Spleen (tissue), 11 donors: ENCODE measurements around the gene RUNDC1. TPM values are rescaled to one million over a fixed set of nuclear protein-coding genes. Genes with fewer than 3 reads are reported as not detected.

Experiments used
- DNase-seq: peaks from one replicate; pipeline ENCODE4 v3.0.0-alpha.2; 2020
- H3K27ac ChIP-seq, 8 donors: fragments of 200-600 bp; sonication (generic) in 7 of 8; 1 replicate in 4 of 8; 2 replicates in 4 of 8; pipeline versions ENCODE4 v1.5.0 to v1.8.0; 2016 to 2021; ENCODE audit warnings: inconsistent platforms in 4 of 8, mild to moderate bottlenecking in 4 of 8, moderate library complexity in 1 of 8
- H3K27me3 ChIP-seq, 7 donors: fragments of 200-600 bp; sonication (generic) in 6 of 7; replicated peaks in 1 of 7; 1 replicate in 4 of 7; 2 replicates in 3 of 7; pipeline versions ENCODE4 v1.5.0 to v1.8.0; 2016 to 2021; ENCODE audit warnings: inconsistent platforms in 3 of 7, mild to moderate bottlenecking in 1 of 7
- H3K36me3 ChIP-seq, 6 donors: fragments of 200-600 bp; sonication (generic) in 5 of 6; 1 replicate in 4 of 6; 2 replicates in 2 of 6; pipeline versions ENCODE4 v1.5.0 to v1.8.0; 2016 to 2021; ENCODE audit warnings: inconsistent platforms in 2 of 6
- H3K4me1 ChIP-seq, 6 donors: fragments of 200-600 bp; sonication (generic) in 5 of 6; 1 replicate in 3 of 6; 2 replicates in 3 of 6; pipeline versions ENCODE4 v1.5.0 to v1.8.0; 2016 to 2021; ENCODE audit warnings: inconsistent platforms in 3 of 6
- H3K4me3 ChIP-seq, 8 donors: fragments of 200-600 bp; sonication (generic) in 7 of 8; 1 replicate in 4 of 8; 2 replicates in 4 of 8; pipeline versions ENCODE4 v1.5.0 to v1.8.0; 2016 to 2021; ENCODE audit warnings: inconsistent platforms in 4 of 8, mild to moderate bottlenecking in 4 of 8, moderate library complexity in 2 of 8
- H3K9me3 ChIP-seq, 8 donors: fragments of 200-600 bp; sonication (generic) in 7 of 8; 1 replicate in 4 of 8; 2 replicates in 4 of 8; pipeline versions ENCODE4 v1.5.0 to v1.8.0; 2016 to 2021; ENCODE audit warnings: inconsistent platforms in 4 of 8
- POLR2A ChIP-seq, 3 donors: fragments of 450-650 bp; IDR thresholded peaks; one replicate each; pipeline ENCODE4 v1.5.1; 2017; ENCODE audit warnings: antibody characterized with exemption in 3 of 3, mild to moderate bottlenecking in 1 of 3
- POLR2AphosphoS5 ChIP-seq, 3 donors: sonication (generic); formaldehyde crosslinking; IDR thresholded peaks; one replicate each; pipeline ENCODE4 v1.5.1; 2017; ENCODE audit warnings: antibody characterized with exemption in 3 of 3
- WGBS, 5 donors: extraction: QIAGEN DNeasy Blood & Tissue Kit in 3 of 5; methylation state at CpG; one replicate each; pipeline versions ENCODE4 v1.1.5 to v1.1.7; 2013 to 2018; 5-methylcytosine and 5-hydroxymethylcytosine counted together
- intact Hi-C: fragments of 100-400 bp; cut with DNase I; formaldehyde crosslinking; loops from one replicate; pipeline ENCODE4 v1.15.0; 2023; ENCODE audit warnings: low total_unique reads
- polyA plus RNA-seq, 3 donors: library from polyadenylated mRNA; stranded (reverse); fragments of 200-250 nt; gene quantifications; one replicate each; pipeline ENCODE4 v1.2.1, GENCODE V29; 2013
- total RNA-seq, 7 donors: library from RNA; depleted of rRNA in 3 of 7; stranded (reverse); fragments of >200 nt in 3 of 7; fragmentation: NEBNext Ultra II Directional in 4 of 7; extraction: Animal tissue kit (Norgen Biotek cat#: 25700) in 4 of 7; gene quantifications; one replicate each; pipeline versions ENCODE4 v1.1.0 to v1.2.1, GENCODE V29; 2016 to 2021
- TF ChIP-seq, protein P1 (sequence below), 11 experiments: fragments of 200-600 bp in 7 of 11; fragments of 450-650 bp in 4 of 11; sonication (generic) in 4 of 11; IDR thresholded peaks in 8 of 11; conservative IDR thresholded peaks in 3 of 11; 1 replicate in 7 of 11; 2 replicates in 4 of 11; pipeline versions ENCODE4 v1.4.0 to v1.8.0; 2016 to 2021; ENCODE audit warnings: antibody characterized with exemption in 11 of 11, inconsistent platforms in 4 of 11, mild to moderate bottlenecking in 1 of 11
- donor health status: healthy with polysubstance abuse.
- donor health status: DM: no; HTN: no; CAD: no; lungs with moderate emphysema.
- donor health status: DM: no; HTN: no; CAD: no.
- donor health status: Bipolar disorder and iron deficiency.
- donor health status: healthy.
- donor health status: DM: no; HTN: no; CAD: no.
- donor health status: DM: yes; HTN: yes; CAD: no.

The RUNDC1 gene
- total and polyA plus RNA-seq, 10 donors: 6.7 to 27.9 (median 19.3) TPM

DNA sequence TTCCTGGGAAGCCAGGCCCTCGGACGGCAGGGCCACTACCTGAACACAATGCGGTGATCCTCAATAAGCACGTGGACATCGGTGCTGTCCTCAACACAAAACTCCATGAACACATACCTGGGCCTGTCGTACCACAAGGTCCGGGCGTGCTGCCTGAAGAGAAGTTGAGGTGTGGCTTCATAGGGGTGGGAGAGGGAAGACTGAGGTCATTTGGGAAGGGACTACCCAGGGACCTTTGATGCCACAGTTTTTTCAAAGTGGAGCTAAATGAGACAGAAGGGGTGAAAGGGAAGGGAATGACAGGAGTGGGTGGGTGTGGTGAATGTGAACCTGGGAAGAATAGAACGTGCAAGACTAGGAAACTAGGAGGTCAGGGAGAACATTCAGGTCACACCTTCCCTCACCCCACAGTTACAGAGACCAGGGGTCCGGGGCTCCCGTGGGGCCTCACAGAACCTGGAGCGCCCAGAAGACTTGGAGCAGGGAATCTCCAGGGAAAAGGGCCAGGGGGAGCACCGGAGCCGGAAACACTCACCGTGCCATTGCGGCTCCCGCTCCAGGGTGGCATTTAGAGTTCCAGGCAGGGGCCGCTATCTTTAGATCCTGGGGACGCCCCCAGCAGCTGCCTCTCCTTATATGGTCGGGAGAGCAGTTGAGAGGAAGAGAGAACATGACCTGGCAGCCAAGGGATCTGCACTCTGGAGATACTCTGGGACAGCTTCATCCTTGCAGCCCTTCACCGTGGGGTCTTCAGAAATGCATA, 673 bp upstream of the RUNDC1 start, which contains the start of gene PTGES3L:
Gene PTGES3L (minus strand): TSS at position 570 of the 763 bp plus-strand sequence. CDS start 27 bp downstream, at position 543.
- Histone ChIP-seq H3K27ac (peak within 1 kb of the TSS; percentile 76 to 96 (median 91)), H3K4me3 (peak within 1 kb of the TSS; percentile 81 to 100 (median 97)), H3K27me3 (no peaks in the 10 kb centered on the region), H3K36me3 (peaks cover 0 to 19% (median 0%) of the 10 kb centered on the region in 6 donors), H3K4me1 (peaks cover 22 to 53% (median 44%) of the 10 kb centered on the region in 6 donors), H3K9me3 (no peaks in the 10 kb centered on the region)
- peak; percentile 80 for DNase-seq
- intact Hi-C loops: no loop called here
- TF ChIP-seq POLR2A (IDR thresholded peaks at IDR 0.05): no peak
- TF ChIP-seq, protein P1, sequence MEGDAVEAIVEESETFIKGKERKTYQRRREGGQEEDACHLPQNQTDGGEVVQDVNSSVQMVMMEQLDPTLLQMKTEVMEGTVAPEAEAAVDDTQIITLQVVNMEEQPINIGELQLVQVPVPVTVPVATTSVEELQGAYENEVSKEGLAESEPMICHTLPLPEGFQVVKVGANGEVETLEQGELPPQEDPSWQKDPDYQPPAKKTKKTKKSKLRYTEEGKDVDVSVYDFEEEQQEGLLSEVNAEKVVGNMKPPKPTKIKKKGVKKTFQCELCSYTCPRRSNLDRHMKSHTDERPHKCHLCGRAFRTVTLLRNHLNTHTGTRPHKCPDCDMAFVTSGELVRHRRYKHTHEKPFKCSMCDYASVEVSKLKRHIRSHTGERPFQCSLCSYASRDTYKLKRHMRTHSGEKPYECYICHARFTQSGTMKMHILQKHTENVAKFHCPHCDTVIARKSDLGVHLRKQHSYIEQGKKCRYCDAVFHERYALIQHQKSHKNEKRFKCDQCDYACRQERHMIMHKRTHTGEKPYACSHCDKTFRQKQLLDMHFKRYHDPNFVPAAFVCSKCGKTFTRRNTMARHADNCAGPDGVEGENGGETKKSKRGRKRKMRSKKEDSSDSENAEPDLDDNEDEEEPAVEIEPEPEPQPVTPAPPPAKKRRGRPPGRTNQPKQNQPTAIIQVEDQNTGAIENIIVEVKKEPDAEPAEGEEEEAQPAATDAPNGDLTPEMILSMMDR (IDR thresholded peaks at IDR 0.05 in 8 of 11, conservative IDR thresholded peaks at IDR 0.05 in 3 of 11): no peak
- no peak for TF ChIP-seq POLR2AphosphoS5 (IDR thresholded peaks at IDR 0.05)
- WGBS, 5 donors: 34 to 38% (median 36%) methylated on average over 21 of the region's 21 CpGs

DNA sequence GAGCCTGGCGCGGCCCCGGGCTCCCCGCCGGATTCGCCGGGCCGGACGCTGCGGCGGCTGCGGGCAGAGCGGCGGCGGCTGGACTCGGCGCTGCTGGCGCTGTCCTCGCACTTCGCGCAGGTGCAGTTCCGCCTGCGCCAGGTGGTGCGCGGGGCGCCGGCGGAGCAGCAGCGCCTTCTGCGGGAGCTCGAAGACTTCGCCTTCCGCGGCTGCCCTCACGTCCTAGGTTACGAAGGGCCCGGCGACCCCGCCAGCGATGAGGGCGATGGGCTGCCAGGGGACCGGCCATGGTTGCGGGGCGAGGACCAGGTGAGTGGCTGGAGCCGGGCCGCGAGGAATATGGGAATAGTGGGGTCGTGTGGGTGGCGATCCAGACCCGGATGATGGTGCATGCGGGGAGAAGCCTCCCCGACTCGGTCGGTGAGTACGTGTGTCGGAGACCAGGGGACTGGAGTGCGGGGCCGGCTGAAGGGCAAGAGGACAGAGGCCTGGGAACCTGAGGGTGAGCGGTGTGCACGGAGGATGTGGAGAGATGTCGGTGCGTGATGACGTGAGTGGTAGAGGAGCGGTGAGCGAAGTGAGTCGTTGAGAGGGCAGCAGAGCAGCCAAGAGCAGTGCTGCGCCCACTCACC, 517 bp downstream of the RUNDC1 start:
- intact Hi-C loops: no loop called here
- Histone ChIP-seq H3K36me3 (peaks cover 0 to 27% (median 0%) of the 10 kb centered on the region in 6 donors), H3K4me3 (peak overlapping the region; percentile 81 to 100 (median 97)), H3K4me1 (peaks cover 22 to 65% (median 52%) of the 10 kb centered on the region in 6 donors), H3K9me3 (no peaks in the 10 kb centered on the region), H3K27me3 (no peaks in the 10 kb centered on the region), H3K27ac (peak overlapping the region; percentile 76 to 96 (median 91))
- TF ChIP-seq POLR2A (IDR thresholded peaks at IDR 0.05) (no peak), POLR2AphosphoS5 (IDR thresholded peaks at IDR 0.05) (peak; percentile 6 to 61 (median 41))
- TF ChIP-seq, protein P1 (IDR thresholded peaks at IDR 0.05 in 8 of 11, conservative IDR thresholded peaks at IDR 0.05 in 3 of 11): peak in 6 of 11 experiments; percentile 14 to 40 (median 26)
- peak; percentile 91 for DNase-seq
- WGBS, 5 donors: 1% methylated on average over 38 to 67 of the region's 67 CpGs

DNA sequence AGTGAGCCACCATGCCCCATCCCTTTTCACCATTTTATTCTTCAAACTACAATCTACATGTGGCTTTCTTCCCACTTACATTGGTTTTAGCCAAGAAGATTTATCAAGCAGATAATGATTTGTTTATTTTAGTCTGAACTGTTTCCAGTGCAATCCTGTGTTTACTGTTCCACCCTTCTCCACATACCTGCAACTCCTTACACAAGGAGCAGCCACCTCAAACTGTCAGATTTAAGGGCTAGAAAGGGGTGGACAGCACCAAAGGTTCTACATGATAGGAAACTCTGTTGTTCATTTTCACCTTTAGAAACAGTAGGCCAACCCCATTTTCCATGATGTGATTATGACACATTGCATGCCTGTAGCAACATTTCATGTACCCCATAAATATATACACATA, 1.9 kb downstream of the RUNDC1 start:
- H3K9me3 ChIP-seq: no peaks in the 10 kb centered on the region
- peaks cover 22 to 78% (median 66%) of the 10 kb centered on the region in 6 donors for H3K4me1 ChIP-seq
- TF ChIP-seq, protein P1 (IDR thresholded peaks at IDR 0.05 in 8 of 11, conservative IDR thresholded peaks at IDR 0.05 in 3 of 11): no peak
- TF ChIP-seq POLR2AphosphoS5 (IDR thresholded peaks at IDR 0.05): no peak
- no peak for TF ChIP-seq POLR2A (IDR thresholded peaks at IDR 0.05)
- intact Hi-C loops: no loop called here
- no peak for DNase-seq
- peak overlapping the region in 2 of 8 donors; percentile 23 to 95 for H3K27ac ChIP-seq
- peak overlapping the region in 3 of 8 donors; percentile 96 to 99 (median 98) for H3K4me3 ChIP-seq
- peaks cover 0 to 41% (median 11%) of the 10 kb centered on the region in 6 donors for H3K36me3 ChIP-seq
- no peaks in the 10 kb centered on the region for H3K27me3 ChIP-seq

DNA sequence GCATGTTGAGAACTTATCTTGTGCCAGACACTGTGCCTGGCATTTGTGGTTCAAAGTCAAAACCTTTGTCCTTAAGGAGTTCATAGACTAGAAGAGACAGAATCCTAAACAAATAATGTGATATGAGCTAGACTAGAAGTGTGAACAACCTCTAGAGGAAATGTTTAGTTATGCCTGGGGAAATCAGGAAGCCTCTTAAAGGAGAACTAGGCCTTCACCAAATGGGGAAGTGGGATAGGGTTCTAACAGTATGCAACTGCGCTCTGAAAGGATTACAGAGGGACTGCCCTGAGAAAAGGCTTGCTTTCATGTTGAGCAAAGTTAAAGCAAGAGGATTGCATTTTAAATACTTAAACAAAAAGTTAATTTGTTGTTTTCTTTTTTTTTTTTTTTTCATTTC, 4.9 kb downstream of the RUNDC1 start:
- Histone ChIP-seq H3K9me3 (no peaks in the 10 kb centered on the region), H3K36me3 (peaks cover 0 to 71% (median 40%) of the 10 kb centered on the region in 6 donors), H3K27me3 (no peaks in the 10 kb centered on the region), H3K27ac (peak overlapping the region; percentile 57 to 88 (median 74)), H3K4me3 (peak overlapping the region in 2 of 8 donors; percentile 4 to 49), H3K4me1 (peaks cover 17 to 79% (median 58%) of the 10 kb centered on the region in 6 donors)
- 0 to 46% (median 0%) methylated on average over 1 of the region's 1 CpG for WGBS, 5 donors
- intact Hi-C loops: no loop called here
- TF ChIP-seq POLR2A (IDR thresholded peaks at IDR 0.05): no peak
- TF ChIP-seq POLR2AphosphoS5 (IDR thresholded peaks at IDR 0.05): peak in 1 of 3 donors; percentile 48
- TF ChIP-seq, protein P1 (IDR thresholded peaks at IDR 0.05 in 8 of 11, conservative IDR thresholded peaks at IDR 0.05 in 3 of 11): no peak
- DNase-seq: no peak
